Vagina (tissue), 2 donors: ENCODE data around the gene LIMS1.
A peak's percentile ranks its signal among the peaks of the same experiment; 100 is the strongest.

Source experiments
- POLR2A ChIP-seq, 2 donors: fragments of 450-650 bp; IDR thresholded peaks; one replicate each; pipeline ENCODE4 v1.6.1; 2017; ENCODE audit warnings: antibody characterized with exemption in 2 of 2, mild to moderate bottlenecking in 2 of 2, moderate library complexity in 2 of 2
- POLR2AphosphoS5 ChIP-seq, 2 donors: sonication (generic); formaldehyde crosslinking; IDR thresholded peaks; one replicate each; pipeline ENCODE4 v1.9.0; 2017; ENCODE audit warnings: antibody characterized with exemption in 2 of 2, mild to moderate bottlenecking in 2 of 2, low read depth in 1 of 2; ENCODE audit not compliant: insufficient read depth in 1 of 2
- TF ChIP-seq, protein P1 (sequence below), 3 experiments: fragments of 450-650 bp in 2 of 3; fragments of 200-600 bp in 1 of 3; sonication (generic) in 1 of 3; IDR thresholded peaks; one replicate each; pipeline ENCODE4 v1.5.1; 2017 to 2019; ENCODE audit warnings: antibody characterized with exemption in 3 of 3, mild to moderate bottlenecking in 2 of 3, moderate library complexity in 2 of 3

- TF ChIP-seq, protein P1, sequence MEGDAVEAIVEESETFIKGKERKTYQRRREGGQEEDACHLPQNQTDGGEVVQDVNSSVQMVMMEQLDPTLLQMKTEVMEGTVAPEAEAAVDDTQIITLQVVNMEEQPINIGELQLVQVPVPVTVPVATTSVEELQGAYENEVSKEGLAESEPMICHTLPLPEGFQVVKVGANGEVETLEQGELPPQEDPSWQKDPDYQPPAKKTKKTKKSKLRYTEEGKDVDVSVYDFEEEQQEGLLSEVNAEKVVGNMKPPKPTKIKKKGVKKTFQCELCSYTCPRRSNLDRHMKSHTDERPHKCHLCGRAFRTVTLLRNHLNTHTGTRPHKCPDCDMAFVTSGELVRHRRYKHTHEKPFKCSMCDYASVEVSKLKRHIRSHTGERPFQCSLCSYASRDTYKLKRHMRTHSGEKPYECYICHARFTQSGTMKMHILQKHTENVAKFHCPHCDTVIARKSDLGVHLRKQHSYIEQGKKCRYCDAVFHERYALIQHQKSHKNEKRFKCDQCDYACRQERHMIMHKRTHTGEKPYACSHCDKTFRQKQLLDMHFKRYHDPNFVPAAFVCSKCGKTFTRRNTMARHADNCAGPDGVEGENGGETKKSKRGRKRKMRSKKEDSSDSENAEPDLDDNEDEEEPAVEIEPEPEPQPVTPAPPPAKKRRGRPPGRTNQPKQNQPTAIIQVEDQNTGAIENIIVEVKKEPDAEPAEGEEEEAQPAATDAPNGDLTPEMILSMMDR (IDR thresholded peaks at IDR 0.05): no peak
- TF ChIP-seq POLR2A (IDR thresholded peaks at IDR 0.05) (peak; percentile 35 to 94), POLR2AphosphoS5 (IDR thresholded peaks at IDR 0.05; ENCODE audit: insufficient read depth in 1 of 2, low read depth in 1 of 2) (peak; percentile 90 to 99)
Observed at GRCh38 chr2:108719149-108720044, 185.1 kb downstream of the LIMS1 start, which contains the start of gene RANBP2.
